Amygdala (tissue), 56 donors: Measurements from ENCODE around the gene SLC9A2.

ENCODE experiments used
- DNase-seq, 56 donors: peaks; one replicate each; lab custom pipeline; 2025; lab: John Stamatoyannopoulos, UW

SLC9A2 gene

GRCh38 chr2:102667072-102667471 is 47.7 kb downstream of the SLC9A2 start:
- no peak for DNase-seq

DNA sequence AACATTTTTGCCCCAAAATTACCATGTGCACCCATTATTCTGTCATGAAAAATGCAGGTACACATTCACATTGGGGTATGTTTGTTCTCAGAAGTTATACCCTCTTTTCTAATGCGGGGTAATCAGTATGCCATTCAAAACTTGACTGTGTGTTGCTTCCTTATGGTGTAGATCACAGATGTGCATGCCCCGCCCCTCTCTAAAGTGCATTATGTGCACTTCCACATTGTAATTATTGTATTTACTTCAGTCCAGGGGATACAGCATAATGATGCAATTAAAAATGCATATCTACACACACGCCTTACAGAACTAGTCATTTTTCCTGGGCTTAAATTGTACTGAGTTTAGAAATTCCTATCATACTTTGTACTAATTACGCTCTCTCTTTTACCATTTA is 48.8 kb downstream of the SLC9A2 start:
- DNase-seq = no peak

- DNase-seq = no peak
Observed at GRCh38 chr2:102669401-102669800, 50.0 kb downstream of the SLC9A2 start.

GRCh38 chr2:102672107-102672776 is 52.9 kb downstream of the SLC9A2 start:
- DNase-seq = no peak

DNA sequence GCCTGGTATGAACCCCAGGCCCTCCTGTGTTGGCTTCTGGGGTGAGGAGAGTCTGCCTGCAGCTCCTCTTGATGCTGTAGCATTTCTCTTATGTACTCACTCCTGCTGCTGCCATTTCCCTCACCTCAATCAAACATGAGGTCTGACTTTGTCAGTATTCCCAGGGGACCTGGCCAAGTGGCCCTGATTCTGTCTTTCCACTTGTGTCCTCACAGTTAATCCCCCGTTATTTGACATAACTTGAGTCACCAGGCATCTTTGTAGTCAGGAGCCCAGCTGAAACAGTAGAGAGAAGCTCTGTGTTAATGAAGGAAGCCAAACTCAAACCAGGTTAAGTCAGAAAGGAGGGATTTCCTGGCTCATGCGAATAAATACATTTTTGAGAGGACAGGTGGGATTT is 55.0 kb downstream of the SLC9A2 start:
- DNase-seq = no peak

GRCh38 chr2:102674836-102675235 is 55.5 kb downstream of the SLC9A2 start:
- DNase-seq = no peak

GRCh38 chr2:102677244-102678215 is 58.2 kb downstream of the SLC9A2 start:
- no peak for DNase-seq

- no peak for DNase-seq
Observed at GRCh38 chr2:102678442-102678841, 59.1 kb downstream of the SLC9A2 start.

- DNase-seq = no peak
Observed at GRCh38 chr2:102686479-102687439, 67.4 kb downstream of the SLC9A2 start.

DNA sequence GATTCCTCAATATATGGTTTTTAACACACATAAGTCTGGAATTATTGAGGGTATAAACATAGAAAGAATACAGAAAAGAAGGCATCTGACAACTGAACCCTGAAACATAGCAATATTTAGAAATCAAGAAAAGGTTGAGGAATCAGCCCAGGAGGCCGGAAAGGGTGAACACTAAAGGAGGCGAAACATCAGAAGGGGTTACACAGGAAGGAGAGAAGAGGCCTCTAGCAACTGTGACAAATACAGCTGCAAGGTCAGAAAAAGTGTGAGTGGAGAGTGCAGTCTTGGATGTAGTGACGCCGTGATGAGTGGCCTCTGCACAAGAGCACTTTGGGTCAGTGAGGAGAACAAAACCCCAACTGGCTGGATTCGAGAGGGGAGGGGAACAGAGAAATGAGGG is 70.7 kb downstream of the SLC9A2 start:
- DNase-seq = no peak

DNA sequence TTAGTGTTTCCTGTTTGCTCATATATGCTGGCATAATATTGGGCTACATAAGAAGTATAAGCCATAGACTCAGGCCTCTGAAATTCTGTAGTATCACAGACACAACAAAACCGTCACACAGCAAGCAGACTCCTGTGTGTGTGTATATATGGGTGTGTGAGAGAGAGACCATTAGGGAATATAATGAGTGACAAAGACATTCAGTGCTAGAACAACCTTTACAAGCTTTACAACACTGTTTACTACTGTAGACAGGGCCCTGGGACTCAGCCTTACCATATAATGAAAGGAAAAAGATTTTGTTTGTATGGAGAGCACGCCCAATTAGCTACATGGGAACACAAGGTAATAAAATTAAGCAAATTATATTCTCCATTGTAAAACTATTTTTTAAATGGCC is 77.1 kb downstream of the SLC9A2 start:
- no peak for DNase-seq

GRCh38 chr2:102698369-102699111 is 79.2 kb downstream of the SLC9A2 start:
- DNase-seq = no peak

- no peak for DNase-seq
Observed at GRCh38 chr2:102703305-102703704, 84.0 kb downstream of the SLC9A2 start.

DNA sequence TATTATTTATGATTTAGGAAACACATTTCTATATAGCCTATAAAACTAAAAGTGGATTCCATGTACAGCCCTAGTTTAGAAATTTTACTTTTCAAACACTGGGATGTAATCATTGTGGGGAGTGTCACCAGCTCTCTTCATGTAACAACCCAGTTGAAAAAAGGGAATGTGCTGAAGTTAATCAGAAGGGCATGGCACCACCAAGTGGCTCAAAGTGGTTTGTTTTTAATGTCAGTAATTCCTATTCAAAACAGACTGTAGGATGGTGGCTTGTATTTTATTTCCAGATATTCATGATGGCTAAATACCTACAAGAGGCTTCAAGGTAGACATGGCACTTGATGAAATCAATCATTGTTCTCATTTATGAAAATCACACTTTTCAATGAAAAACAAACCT is 84.4 kb downstream of the SLC9A2 start:
- DNase-seq = peak in 2 of 56 donors; percentile 4

DNA sequence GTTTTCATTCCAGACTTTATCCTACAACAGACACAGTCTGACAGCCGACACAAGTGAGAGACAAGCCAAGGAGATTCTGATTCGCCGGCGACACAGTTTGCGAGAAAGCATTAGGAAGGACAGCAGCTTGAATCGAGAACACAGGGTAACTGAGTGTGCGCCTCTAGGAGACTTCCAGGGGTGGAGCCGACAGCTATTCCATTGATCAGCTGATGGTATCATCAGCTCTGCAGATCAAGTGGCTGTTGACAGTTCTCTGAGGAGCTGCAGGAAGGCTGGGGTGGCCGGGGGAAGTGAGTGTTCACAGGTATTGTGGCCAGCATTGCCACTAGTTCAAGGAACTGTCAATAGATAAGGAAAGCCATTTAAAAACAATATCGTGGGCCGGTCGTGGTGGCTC is 85.2 kb downstream of the SLC9A2 start:
- DNase-seq = no peak

DNA sequence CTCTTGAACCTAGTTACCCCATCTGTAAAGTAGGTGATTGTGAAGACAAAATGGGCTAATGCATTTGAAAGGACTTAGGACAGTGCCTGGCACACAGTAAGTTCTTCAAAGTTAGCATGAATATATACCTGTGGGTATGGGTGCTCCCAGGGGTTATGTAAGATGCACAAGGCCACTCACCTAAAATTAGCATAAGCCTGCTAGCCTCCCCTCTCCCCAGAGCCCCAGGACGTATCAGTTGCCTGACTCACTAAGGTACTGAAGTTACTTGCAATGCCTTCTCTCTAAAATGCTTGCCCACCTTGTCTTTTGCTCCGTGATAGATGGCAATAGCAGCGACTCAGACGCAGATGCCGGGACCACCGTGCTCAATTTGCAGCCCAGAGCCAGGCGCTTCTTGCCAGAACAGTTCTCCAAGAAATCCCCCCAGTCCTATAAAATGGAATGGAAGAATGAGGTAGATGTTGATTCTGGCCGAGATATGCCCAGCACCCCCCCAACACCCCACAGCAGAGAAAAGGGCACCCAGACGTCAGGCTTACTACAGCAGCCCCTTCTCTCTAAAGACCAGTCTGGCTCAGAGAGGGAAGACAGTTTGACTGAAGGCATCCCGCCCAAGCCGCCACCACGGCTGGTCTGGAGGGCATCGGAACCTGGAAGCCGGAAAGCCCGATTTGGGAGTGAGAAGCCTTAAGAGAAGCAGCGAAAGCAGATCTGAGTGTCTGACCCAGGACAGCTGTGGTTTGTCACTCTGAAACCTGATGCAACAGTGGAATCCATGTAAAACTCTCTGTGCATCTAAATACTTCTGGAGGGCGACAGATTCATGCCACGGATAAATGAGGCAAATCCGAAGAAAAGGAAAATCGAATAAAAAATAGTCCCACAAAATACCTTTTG is 88.7 kb downstream of the SLC9A2 start:
- no peak for DNase-seq

DNA sequence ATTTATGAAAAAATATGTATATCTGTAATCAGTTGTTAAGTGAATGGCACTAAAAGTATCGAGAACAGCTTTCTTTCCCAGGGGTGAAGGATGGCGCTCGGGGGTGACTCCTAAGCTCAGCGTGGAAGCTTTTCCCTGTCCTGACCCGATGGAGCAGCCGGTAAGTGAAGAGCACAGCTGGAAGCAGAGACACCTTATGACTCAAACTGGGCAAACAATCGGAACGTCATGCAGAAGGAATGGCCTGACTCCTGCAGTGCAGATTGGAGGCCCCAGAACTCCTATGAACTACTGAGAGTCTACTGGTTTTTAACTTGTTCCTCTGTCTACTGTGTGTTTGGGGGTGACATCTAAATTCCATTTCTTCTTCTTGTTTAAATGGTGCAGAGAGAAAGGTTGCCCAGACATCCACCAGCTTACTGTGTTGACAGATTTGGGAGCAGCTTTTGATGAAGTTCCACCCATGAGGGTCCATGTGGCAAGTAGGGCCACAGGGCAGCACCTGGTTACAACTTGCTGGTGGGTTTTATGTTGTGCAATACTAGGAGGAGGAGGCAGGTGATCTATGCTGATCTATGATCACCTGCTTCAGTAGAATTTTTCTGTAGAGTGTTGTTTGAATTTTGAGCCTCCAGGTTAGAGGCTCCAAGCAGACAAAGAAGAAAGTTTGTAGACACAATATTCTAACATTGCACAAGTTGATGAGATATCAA is 89.7 kb downstream of the SLC9A2 start:
- DNase-seq = no peak

DNA sequence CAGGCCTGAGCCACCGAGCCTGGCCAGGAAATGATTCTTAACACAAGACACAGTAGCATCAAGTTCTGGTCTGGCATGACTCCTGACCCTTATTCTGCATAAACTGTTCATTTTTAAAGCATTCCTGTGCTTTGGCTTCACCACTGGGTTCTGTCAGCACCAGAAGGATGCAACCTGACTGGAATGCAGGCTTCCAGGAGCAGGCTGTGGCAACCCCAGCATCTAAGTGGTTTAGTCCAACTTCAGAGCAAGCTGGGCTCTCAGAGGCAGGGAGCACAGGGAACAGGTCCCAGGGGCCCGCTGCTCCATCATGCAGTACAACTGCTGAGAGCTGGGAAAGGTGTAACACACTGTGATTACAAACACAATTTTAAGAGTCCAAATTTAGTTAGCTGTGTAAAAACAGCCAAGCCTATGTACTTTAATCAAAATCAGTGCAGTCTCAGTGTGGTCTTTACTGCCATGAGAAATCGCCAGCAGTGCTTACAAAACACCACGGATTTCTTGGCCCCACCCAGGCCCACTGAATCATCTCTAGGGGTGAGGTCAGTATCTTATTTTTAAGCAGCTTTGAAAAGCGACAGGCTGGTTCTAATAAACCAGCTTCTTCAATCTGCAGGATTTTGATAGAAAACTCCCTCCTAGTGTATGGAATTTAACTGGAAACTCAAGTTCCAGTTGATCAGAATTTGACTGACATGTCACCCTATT is 98.1 kb downstream of the SLC9A2 start:
- no peak for DNase-seq
